NCI-H1694 treated with DMSO at 0.1 percent for 48 hours (cell line): Measurements from ENCODE around the gene CGB2.
"Not testable (repeated sequence)": the region's sequence is repeated elsewhere in the genome, so short reads cannot be mapped to it uniquely, and the experiment has no call there.

Experiments
- DNase-seq: peaks from one replicate; lab custom pipeline; 2025; lab: John Stamatoyannopoulos, UW

Gene CGB2

GRCh38 chr19:49038111-49038510, 6.4 kb downstream of the CGB2 start:
- DNase-seq, result not testable (repeated sequence)

GRCh38 chr19:49038557-49039276, 7.0 kb downstream of the CGB2 start:
- not testable (repeated sequence) for DNase-seq

GRCh38 chr19:49039736-49040135, 8.0 kb downstream of the CGB2 start:
- DNase-seq, result not testable (repeated sequence)

GRCh38 chr19:49042177-49042576, 10.5 kb downstream of the CGB2 start:
- no peak for DNase-seq

GRCh38 chr19:49042666-49043065, 11.0 kb downstream of the CGB2 start:
- not testable (repeated sequence) for DNase-seq

- DNase-seq, result not testable (repeated sequence)
Observed at GRCh38 chr19:49043548-49043947, 11.9 kb downstream of the CGB2 start, which contains the start of gene CGB5. TSS of gene CGB5 (plus strand) at chr19:49043848. CDS start at chr19:49044210, 362 bp downstream.

- DNase-seq, result not testable (repeated sequence)
Observed at GRCh38 chr19:49049011-49049410, 17.3 kb downstream of the CGB2 start, which contains the start of gene CGB8. TSS of gene CGB8 (minus strand) at chr19:49049111. CDS start at chr19:49048739, 372 bp downstream.

- DNase-seq, result not testable (repeated sequence)
Observed at GRCh38 chr19:49049834-49050233, 18.1 kb downstream of the CGB2 start.

GRCh38 chr19:49050376-49051033, 18.8 kb downstream of the CGB2 start:
- not testable (repeated sequence) for DNase-seq

- no peak for DNase-seq
Observed at GRCh38 chr19:49056101-49056901, 24.6 kb downstream of the CGB2 start.

GRCh38 chr19:49056902-49057596, 25.4 kb downstream of the CGB2 start:
- DNase-seq, result not testable (repeated sequence)

GRCh38 chr19:49057636-49058234, 26.0 kb downstream of the CGB2 start, which contains the start of gene CGB7:
TSS of gene CGB7 (minus strand) at chr19:49057749. CDS start at chr19:49055375, 2,374 bp downstream.
- no peak for DNase-seq

- no peak for DNase-seq
Observed at GRCh38 chr19:49058562-49058961, 26.9 kb downstream of the CGB2 start.

- DNase-seq, result no peak
Observed at GRCh38 chr19:49059053-49059452, 27.4 kb downstream of the CGB2 start.

GRCh38 chr19:49061000-49061399, 29.3 kb downstream of the CGB2 start:
- DNase-seq, result no peak

- no peak for DNase-seq
Observed at GRCh38 chr19:49061445-49061844, 29.8 kb downstream of the CGB2 start.

GRCh38 chr19:49064029-49064629, 32.4 kb downstream of the CGB2 start:
- no peak for DNase-seq

- DNase-seq, result no peak
Observed at GRCh38 chr19:49064768-49065611, 33.3 kb downstream of the CGB2 start, which contains the start of gene NTF4. TSS of gene NTF4 (minus strand) at chr19:49064818. CDS start at chr19:49061997, 2,821 bp downstream.

GRCh38 chr19:49065905-49066512, 34.3 kb downstream of the CGB2 start:
- no peak for DNase-seq
